Keratinocyte (primary cell): ENCODE results near the gene NHLRC2.

Source experiments
- CTCF ChIP-seq, 3 experiments: IDR thresholded peaks in 1 of 3; conservative IDR thresholded peaks in 1 of 3; optimal IDR thresholded peaks in 1 of 3; 2 replicates in 2 of 3; 3 replicates in 1 of 3; pipeline versions ENCODE3 to v1.5.1; 2011; ENCODE audit warnings: low read length in 3 of 3, mild to moderate bottlenecking in 3 of 3, moderate library complexity in 2 of 3, control low read depth in 1 of 3, inconsistent platforms in 1 of 3; ENCODE audit not compliant: insufficient read depth in 2 of 3; ENCODE audit errors: extremely low read depth in 1 of 3
- EZH2 ChIP-seq: IDR thresholded peaks from one replicate; pipeline ENCODE4 v1.6.1; 2012; ENCODE audit warnings: inconsistent platforms, mild to moderate bottlenecking, low read length, moderate library complexity

- TF ChIP-seq EZH2 (no peak), CTCF (optimal IDR thresholded peaks at IDR 0.05 in 1 of 3, IDR thresholded peaks at IDR 0.05 in 1 of 3, conservative IDR thresholded peaks at IDR 0.05 in 1 of 3; ENCODE audit: extremely low read depth in 1 of 3, insufficient read depth in 2 of 3, low read length in 3 of 3) (no peak)
Observed at GRCh38 chr10:113849946-113850345, 4.5 kb upstream of the NHLRC2 start.
